T-helper 1 cell treated with Interleukin-12 subunit alpha and Interleukin-12 subunit beta and Interleukin-4 antibody, amounts not matched to agents 30 ng/mL and 1 ng/mL, for 36 hours (primary cell): ENCODE data around the gene NDOR1. TPM values are rescaled to one million over a fixed set of nuclear protein-coding genes. Genes with fewer than 3 reads are reported as not detected.

Source experiments
- intact Hi-C: fragments of 100-400 bp; cut with micrococcal nuclease; formaldehyde crosslinking; loops from one replicate; pipeline ENCODE4 v1.15.1; 2024
- total RNA-seq: library from RNA; stranded (reverse); gene quantifications from 2 replicates; pipeline ENCODE4 v1.2.3, GENCODE V29; 2022

The NDOR1 gene
- total RNA-seq, 1 donor from 2014 or later: 45.3 TPM

DNA sequence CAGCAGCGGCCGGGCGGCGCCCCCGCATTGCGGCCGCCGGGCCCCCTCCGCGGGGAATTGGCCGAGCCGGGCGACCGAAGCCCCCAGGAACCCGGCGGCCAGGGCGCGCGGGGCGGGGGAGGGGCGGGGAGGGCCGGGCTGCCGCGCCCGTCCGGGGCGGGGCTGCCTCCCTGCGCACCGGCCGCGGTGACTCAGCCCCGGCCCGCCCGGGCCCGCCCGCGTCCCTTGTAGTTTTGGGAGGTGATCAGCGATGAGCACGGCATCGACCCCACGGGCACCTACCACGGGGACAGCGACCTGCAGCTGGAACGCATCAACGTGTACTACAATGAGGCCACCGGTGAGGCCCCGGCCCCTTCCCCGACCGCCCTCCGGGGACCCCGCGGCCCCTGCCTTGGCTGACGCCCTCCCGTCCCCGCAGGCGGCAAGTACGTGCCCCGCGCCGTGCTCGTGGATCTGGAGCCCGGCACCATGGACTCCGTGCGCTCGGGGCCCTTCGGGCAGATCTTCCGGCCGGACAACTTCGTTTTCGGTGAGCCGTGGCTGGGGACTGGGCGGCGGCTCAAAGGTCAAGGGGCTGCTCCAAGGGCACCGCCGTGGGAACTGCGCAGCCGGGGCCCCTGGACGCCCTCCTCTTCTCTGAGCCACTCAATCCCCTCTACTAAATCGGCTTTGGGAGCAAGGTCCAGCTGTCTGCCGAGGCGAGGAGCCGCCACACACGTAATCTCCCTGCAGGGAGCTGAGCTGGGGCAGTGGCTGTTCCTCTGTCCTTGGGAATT, 36.2 kb downstream of the NDOR1 start:
- intact Hi-C loops: loop anchor here (1.0 to 5.0 kb wide), 10 partner anchors 14 to 759 kb away; partner anchors contain the start of genes MAN1B1, NELFB, PAXX and PHPT1

DNA sequence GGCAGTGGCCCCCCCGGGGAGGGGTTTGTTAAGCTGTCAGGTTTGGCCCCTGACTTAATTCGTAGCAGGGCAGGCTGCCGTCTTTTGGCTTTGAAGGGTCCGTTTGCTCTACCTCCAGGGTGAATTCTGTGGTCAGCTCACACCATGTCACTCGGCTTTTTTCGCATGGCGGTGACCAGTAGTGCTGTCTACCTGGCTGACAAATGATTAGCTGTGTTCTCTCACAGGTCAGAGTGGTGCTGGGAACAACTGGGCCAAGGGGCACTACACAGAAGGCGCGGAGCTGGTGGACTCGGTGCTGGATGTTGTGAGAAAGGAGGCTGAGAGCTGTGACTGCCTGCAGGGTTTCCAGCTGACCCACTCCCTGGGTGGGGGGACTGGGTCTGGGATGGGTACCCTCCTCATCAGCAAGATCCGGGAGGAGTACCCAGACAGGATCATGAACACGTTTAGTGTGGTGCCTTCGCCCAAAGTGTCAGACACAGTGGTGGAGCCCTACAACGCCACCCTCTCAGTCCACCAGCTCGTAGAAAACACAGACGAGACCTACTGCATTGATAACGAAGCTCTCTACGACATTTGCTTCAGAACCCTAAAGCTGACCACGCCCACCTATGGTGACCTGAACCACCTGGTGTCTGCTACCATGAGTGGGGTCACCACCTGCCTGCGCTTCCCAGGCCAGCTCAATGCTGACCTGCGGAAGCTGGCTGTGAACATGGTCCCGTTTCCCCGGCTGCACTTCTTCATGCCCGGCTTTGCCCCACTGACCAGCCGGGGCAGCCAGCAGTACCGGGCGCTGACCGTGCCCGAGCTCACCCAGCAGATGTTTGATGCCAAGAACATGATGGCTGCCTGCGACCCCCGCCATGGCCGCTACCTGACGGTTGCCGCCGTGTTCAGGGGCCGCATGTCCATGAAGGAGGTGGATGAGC, 37.0 kb downstream of the NDOR1 start:
- intact Hi-C loops: loop anchor here (5.0 kb wide), 3 partner anchors 250 to 760 kb away; partner anchors contain the start of genes PAXX, PHPT1 and SEC16A

DNA sequence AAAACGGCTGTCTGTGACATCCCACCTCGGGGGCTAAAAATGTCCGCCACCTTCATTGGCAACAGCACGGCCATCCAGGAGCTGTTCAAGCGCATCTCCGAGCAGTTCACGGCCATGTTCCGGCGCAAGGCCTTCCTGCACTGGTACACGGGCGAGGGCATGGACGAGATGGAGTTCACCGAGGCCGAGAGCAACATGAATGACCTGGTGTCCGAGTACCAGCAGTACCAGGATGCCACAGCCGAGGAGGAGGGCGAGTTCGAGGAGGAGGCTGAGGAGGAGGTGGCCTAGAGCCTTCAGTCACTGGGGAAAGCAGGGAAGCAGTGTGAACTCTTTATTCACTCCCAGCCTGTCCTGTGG, 37.7 kb downstream of the NDOR1 start:
- intact Hi-C loops: loop anchor here (5.0 kb wide), 3 partner anchors 251 to 761 kb away; partner anchors contain the start of genes PAXX, PHPT1 and SEC16A

DNA sequence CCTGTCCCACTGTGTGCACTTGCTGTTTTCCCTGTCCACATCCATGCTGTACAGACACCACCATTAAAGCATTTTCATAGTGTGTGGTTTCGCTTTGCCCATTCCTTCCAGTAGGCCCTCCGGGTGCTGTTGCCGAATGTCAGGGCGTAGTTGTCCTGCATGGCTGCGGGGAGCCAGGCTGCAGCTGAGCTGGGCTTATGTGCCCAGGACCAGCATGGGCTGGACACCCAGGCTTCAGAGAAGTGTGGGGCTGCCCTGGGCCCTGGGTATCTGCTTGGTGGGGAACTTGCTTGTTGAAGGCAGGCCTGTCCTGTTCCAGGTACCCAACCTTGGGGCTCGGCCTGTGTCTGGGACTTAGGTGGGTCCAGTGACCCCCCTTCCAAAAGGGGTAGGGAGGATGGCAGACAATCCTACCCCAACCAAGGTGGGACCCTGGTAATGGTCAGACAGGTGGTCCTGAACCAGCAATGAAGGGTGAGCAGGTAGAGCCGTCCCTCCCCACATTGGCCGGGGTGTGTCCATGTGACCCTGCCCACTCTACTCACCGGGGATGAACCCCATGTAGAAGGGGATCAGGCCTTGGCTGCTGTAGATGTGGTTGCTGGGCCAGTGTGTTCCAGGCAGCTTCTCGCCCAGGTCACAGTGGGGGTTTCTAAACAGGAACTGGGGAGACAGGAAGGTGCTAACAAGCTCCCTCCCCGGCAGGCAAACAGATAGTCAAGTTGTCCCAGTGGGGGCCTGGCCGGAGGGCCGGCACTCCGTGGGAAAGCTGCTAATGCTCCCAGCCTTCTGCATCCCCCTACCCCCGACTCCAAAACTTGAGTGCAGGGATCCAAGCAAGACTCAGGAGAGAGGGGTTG, 38.4 kb downstream of the NDOR1 start:
- intact Hi-C loops: loop anchor here (5.0 kb wide), 3 partner anchors 252 to 762 kb away; partner anchors contain the start of genes PAXX, PHPT1 and SEC16A

DNA sequence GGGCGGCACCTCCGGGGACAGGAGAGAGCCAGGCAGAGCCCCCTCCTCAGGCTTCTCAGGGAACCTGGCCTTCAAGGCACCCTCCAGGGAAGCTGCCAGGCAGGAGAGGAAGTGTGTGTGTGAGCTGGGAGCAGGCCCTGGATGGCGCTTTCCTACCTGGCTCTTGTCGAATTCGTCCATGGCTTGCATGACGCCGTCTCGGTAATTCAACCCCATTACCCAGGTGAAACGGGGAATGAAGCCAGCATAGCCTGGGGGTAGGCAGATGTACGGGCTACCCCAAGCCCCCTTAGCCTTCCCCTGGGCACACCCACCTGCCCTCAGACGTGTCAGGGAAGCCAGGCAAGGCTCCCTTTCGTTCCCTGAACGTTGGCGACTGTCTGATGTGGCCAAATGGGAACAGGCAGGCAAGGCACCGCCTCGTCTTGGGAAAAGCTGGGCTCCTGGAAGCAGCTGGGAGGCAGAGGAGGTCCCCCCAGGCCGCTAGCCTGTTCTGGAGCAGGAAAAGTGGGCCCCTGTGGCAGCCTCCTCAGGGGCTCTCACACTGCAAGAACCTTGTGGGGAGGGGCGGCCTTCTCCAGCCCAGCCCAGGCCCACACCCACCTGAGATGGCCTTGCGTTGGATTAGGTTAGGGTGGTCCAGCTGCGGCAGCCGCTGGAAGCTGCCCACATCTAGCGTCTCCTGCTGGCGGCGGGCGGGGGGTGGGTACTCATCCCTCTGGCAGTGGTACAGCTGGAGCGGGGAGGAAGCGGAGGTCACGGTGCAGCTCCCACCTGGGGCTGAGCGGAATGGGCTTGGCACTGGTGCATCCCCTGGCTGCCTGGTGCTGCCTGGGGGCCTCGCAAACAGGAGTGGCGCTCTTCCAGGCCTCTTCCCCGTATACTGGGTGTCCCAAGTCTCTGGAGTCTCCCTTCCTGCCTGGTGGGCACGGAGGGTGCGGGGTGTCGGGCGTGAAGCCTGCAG, 39.3 kb downstream of the NDOR1 start:
- intact Hi-C loops: loop anchor here (5.0 kb wide), 3 partner anchors 252 to 762 kb away; partner anchors contain the start of genes PAXX, PHPT1 and SEC16A

DNA sequence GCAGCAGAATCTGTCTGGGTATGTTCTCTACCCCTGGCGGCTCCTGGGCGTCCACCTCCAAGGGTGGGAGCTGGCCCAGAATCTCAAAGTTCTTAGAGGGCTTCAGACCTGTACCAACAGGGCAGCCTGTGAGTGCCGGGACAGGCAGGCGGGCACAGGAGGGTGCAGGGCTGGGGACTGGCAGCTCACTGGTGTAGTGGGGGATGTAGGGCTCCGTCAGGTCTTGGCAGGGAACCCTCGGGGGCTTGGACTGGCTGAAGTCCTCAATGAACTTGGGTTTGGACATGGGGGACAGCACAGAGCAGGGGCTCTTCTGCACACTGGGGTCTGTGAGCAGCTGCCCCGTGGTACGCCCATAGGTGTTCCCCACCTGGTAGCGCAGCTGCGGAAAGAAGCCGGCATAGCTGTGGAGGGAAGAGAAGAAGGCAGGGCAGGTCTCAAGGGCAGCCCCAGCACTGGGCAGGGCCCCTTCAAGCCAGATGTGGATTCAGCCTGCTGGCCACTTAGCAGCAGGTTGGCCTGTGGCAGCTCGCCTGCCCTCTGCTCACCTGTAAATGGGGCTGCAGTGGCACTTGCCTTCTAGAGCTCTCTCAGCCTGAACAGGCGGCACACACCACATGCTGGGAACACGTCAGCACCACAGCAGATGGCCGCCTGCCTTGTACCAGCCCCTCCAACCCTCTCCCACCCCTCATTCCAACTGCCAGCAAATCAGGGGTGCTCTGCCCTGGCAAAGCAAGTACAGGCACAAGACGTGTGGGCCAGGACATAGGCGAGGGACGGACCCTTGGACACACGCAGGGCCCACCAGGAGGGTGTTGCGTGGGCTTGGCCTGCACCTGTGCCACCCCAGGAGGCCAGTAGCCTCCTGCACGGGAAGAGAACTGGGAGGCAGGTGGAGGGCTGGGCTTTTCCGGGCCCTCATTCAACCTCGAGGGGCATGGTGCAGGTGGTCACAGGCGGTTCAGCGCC, 40.2 kb downstream of the NDOR1 start:
- intact Hi-C loops: no loop called here

DNA sequence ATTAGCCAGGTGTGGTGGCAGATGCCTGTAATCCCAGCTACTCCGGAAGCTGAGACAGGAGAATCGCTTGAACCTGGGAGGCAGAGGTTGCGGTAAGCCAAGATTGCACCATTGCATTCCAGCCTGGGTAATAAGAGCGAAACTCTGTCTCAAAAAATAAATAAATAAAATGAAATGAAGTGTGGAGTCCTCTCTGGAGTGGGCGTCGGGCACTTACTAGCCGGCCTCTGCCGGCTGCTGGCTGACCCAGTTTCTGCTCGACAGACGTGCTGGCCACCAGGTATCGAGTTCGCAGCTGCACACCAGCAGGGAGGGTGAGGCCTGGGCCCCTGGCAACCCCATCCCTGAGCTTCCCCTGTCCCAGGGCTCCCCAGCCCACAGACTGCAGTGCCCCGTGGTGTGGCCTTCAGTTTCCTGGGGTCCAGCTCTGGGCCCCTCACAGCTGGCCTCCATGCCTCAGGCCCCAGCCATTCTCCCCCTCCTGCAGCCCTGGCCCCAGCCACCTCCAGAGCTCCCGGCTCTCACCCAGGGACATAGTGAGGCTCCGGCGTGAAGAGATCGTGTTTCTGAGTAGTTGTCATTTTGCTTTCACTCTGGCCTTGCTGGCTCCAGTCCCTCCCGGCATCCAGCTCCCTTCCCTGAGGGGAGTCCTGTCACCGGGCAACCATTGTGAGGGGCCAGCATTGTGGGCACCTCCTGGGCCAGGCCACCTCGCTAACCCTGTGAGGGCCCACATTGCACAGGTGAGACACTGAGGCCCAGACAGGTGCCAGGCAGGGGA, 41.8 kb downstream of the NDOR1 start:
- intact Hi-C loops: no loop called here

DNA sequence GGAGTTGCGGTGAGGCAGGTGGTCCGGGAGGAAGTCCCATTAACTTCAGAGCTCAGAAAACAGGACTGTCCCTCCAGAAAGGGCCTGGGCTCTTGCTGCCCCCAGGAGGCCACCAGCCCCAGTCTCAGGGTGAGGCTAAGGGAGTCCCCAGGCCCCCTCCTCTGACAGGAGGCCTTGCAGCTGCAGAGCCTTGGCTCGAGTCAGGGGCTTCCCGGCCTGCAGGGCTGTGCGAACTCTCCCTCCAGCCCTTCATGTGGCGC, 42.3 kb downstream of the NDOR1 start:
- intact Hi-C loops: no loop called here

DNA sequence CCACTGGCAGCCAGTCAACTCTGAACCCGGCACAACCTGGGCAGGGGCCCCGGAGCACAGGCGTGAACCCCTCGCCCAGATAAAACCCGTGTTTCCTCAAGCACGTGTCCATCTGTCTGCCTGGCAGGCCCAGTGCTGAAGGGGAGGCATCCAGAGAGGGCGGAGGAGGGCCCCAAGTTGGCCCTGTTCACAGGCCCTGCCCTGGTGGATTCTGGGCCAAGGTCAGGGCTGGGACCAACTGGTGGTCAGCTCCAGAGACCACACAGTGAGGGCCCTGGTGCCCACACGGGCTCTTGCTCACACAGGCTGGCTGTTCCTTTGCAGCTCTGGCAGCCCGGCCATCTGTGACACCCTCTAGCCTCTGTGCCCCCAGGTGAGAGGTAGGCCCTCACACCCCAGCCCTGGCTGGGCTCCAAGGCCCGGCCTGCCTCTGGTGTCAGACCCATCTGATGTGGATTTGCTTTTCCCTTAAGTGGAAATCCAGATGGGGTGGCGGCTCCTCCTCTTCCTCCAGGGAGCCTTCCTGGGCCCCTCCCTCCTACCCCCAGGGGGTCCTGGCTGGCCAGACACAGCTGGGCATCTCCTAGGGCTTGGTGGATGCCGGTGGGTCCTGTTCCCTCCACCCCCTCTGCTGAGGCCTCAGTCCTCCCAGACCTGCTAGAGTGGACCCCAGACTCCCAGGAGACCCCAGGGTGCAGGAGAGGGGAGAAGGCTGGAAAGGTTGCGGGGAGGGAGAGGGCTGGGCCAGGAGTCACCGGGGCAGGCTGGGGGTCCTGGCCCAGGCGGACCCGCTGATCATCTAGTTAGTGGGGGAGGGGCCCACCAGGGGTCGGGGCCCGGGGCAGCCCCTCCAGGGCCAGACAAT, 45.1 kb downstream of the NDOR1 start:
- intact Hi-C loops: no loop called here

DNA sequence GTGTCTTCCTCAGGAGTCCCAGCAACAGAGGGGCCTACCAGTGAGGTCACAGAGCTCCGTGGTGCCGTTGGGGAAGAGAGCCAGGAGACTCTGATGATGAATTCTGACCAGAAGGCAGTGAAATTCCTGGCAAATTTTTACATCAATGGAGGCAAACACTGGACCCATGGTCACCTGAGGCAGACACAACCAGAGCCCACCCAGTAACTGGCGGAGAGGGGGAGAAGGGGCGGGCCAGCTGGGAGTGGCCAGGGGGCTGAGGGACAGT, 45.6 kb downstream of the NDOR1 start, which contains the start of gene STPG3:
Gene STPG3, plus strand, starts transcription at position 93 of the 268 bp plus-strand sequence. Its CDS starts 1 bp downstream, at position 94.
- intact Hi-C loops: no loop called here

DNA sequence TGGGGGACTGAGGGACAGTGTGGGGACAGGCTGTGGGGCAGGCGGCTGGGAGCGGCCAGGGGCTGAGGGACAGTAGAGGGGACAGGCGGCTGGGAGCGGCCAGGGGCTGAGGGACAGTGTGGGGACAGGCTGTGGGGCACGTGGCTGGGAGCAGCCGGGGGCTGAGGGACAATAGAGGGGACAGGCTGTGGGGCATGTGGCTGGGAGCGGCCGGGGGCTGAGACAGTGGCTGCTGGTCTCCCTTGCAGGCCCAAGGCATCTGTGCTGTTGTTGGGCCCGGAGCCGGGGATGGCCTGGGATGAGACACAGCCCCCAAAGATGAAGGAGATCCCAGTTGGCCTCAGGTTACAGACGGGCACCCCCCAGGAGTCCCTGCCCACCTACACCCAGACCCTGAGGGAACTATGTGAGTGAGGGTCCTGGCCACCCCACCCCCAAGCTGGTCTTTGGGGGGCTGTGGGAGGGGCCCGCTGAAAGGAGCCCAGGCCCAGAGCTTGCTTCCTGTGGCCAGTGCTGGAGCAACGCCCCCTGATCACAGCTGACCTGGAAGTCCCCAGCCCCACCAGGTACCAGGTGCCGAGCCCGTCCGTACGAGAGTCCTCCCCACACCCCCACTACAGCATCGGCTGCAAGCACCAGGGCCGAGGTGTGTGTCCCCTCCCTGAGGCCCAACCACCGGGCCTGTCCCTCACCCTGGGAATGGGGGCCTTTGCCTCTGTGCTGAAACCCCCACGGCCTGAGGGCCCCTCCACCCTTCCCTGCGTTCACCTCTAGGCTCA, 46.2 kb downstream of the NDOR1 start:
- intact Hi-C loops: no loop called here

DNA sequence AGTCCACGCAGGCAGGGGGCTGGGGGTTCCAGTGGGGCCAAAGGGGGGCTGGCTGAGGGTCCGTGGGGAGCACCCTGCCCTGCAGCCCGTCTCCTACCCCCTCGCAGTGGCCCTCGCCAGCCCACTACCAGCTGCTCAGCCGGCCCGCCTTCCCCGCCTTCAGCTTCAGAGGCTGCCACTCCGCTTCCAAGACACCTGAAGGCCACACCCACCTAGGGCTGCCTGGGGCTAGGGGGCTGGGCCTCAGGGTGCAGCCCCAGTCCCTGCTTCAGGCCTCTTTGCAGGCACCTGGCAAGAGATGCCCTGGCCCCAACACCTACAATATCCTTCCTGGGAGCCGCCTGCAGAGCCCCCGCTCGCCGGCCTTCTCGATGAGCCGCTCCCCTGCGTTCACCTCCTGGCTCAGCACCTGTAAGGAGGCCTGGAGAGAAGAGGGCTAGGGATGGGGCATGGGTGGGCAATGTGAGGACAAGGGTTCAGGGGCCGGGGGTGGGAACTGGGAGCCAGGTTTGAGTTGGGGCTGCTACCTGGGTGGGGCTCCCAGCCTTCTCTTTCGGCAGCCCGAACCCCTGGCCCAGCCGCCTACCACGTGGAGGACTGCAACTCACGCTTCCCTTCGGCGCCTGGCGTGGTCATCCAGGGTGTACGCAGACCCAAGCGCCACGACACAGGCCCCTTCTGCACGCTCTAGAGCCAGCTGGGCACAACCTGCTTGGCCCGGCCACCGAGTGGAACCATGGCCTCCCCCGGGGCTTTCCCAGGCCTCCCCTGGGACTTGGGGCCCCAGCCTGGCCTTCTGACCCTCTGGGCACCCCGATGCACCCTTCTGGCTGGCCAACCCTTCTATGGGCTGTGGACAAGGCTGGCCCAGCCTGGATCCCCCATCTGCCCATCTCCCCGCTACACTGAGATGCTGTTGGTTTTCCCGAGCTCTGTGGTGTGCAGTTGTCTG, 47.3 kb downstream of the NDOR1 start:
- intact Hi-C loops: no loop called here

DNA sequence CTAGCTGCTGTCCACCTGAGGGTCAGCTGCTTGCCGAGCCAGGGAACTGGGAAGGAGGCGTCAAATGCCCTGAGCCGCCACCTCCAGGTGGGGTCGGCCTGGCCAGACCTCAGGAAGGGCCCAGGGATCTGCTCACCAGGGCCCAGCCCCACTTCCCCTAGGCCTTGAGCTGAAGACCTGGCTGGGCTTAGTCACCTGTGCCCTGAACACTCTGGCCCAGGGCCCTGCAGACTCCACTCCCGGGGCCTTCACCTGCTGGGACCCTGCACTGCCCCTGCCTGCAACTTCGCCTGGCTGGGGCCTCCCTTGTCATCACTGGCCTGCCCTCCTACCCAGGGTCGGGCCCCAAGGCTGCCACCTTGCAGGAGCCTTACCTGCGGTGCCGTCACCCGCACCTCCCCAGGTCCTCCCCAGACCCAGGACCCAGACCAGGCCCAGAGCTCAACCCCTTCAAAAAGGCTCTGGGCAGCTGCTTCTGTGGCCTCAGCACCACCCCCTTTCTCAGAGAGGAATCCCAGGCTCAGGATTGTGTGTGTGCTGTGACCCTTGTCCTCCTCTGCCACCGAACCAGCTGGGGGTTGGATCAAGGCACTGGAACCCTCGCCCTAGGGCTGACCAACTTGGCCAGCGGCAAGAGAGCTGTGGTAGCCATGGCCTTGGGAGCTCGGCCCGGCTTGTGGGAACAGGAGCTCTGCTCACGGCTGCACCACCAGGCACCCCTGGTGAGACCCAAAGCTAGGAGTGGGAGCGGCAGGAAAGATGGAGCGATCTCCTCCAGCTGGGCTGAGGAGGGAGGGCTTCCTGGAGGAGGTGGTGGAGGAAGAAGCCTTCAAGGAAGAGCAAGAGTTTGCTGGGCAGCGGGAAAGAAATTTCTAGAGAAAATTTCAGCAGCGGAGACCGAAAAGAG, 48.5 kb downstream of the NDOR1 start:
- intact Hi-C loops: no loop called here
